Glutamatergic neuron (in vitro differentiated cells): Measurements from ENCODE around the gene KDM5B. TPM values are rescaled to one million over a fixed set of nuclear protein-coding genes. Genes with fewer than 3 reads are reported as not detected.

Experiments used
- DNase-seq: peaks from one replicate; pipeline ENCODE4 v3.0.0; 2022
- H3K27ac Mint-ChIP-seq: one replicate; pipeline ENCODE4 v1.8.0; 2020; ENCODE audit warnings: mild to moderate bottlenecking, mixed read lengths, inconsistent platforms; ENCODE audit not compliant: unreplicated experiment
- H3K27me3 Mint-ChIP-seq: one replicate; pipeline ENCODE4 v1.8.0; 2020; ENCODE audit warnings: mild to moderate bottlenecking, moderate library complexity, mixed read lengths, inconsistent platforms; ENCODE audit not compliant: unreplicated experiment
- H3K36me3 Mint-ChIP-seq: one replicate; pipeline ENCODE4 v1.8.0; 2020; ENCODE audit warnings: mild to moderate bottlenecking, mixed read lengths, inconsistent platforms; ENCODE audit not compliant: unreplicated experiment
- H3K4me1 Mint-ChIP-seq: one replicate; pipeline ENCODE4 v1.8.0; 2020; ENCODE audit warnings: mild to moderate bottlenecking, low read depth, mixed read lengths, inconsistent platforms; ENCODE audit not compliant: unreplicated experiment
- H3K4me3 Mint-ChIP-seq: one replicate; pipeline ENCODE4 v1.8.0; 2020; ENCODE audit warnings: mild to moderate bottlenecking, mixed read lengths, inconsistent platforms; ENCODE audit not compliant: unreplicated experiment
- H3K9me3 Mint-ChIP-seq: one replicate; pipeline ENCODE4 v1.8.0; 2020; ENCODE audit warnings: mild to moderate bottlenecking, moderate library complexity, mixed read lengths, inconsistent platforms; ENCODE audit not compliant: unreplicated experiment
- CTCF ChIP-seq: fragments of 200-600 bp; sonication (generic); IDR thresholded peaks from one replicate; pipeline ENCODE4 v1.5.0; 2021; ENCODE audit not compliant: partially characterized antibody, unreplicated experiment
- total RNA-seq: library from RNA; stranded (reverse); fragmentation: NEBNext Ultra II Directional; extraction: Animal tissue kit (Norgen Biotek cat#: 25700); gene quantifications from one replicate; pipeline ENCODE4 v1.2.1, GENCODE V29; 2021; ENCODE audit not compliant: unreplicated experiment

Gene KDM5B
- total RNA-seq, 1 donor from 2014 or later: 338 TPM

GRCh38 chr1:202682477-202682876 is 125.7 kb downstream of the KDM5B start:
- Mint-ChIP-seq H3K27ac (no peak overlapping the region), H3K9me3 (peaks cover 3% of the 10 kb centered on the region), H3K4me3 (no peak overlapping the region), H3K4me1 (peaks cover 26% of the 10 kb centered on the region), H3K36me3 (peaks cover 3% of the 10 kb centered on the region), H3K27me3 (peaks cover 2% of the 10 kb centered on the region)
- no peak for TF ChIP-seq CTCF
- no peak for DNase-seq

DNA sequence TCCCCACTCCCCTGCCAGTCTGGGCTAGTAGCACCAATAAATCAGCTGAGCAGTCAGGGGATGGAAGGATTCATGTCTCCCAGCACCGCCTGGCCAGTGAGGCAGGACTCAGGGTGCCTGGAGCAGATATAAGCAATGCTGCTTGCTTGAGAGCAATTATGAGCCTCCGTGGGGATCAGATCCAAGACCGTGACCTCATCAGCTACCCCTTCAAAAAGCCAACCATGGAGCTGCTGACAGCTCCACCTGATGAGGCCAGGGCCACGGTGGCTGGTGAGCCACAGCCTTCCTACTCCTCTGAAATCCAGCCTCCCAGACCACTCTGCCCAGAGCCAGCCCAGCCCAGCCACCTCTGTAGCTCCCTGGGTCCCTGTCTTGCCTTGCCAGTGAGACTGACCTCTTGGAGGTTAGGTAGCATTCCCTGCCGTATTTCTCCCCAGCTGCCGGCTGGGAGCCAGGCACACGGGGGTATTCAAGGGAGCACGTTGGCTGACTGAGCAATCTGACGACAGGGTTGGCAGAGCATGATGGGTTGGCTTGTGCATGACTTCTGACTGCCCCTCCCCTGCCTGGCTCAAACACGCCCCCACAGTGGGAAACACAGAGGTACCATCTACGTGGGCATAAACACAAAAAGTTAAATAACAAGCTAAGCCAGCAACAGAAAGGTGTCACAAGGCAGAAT is 126.3 kb downstream of the KDM5B start:
- no peak for DNase-seq
- peaks cover 3% of the 10 kb centered on the region for H3K9me3 Mint-ChIP-seq
- H3K27ac Mint-ChIP-seq: no peak overlapping the region
- H3K36me3 Mint-ChIP-seq: peaks cover 7% of the 10 kb centered on the region
- TF ChIP-seq CTCF: no peak
- peaks cover 2% of the 10 kb centered on the region for H3K27me3 Mint-ChIP-seq
- no peak overlapping the region for H3K4me3 Mint-ChIP-seq
- H3K4me1 Mint-ChIP-seq: peaks cover 21% of the 10 kb centered on the region

GRCh38 chr1:202680586-202681352 is 127.5 kb downstream of the KDM5B start:
- H3K9me3 Mint-ChIP-seq: no peaks in the 10 kb centered on the region

DNA sequence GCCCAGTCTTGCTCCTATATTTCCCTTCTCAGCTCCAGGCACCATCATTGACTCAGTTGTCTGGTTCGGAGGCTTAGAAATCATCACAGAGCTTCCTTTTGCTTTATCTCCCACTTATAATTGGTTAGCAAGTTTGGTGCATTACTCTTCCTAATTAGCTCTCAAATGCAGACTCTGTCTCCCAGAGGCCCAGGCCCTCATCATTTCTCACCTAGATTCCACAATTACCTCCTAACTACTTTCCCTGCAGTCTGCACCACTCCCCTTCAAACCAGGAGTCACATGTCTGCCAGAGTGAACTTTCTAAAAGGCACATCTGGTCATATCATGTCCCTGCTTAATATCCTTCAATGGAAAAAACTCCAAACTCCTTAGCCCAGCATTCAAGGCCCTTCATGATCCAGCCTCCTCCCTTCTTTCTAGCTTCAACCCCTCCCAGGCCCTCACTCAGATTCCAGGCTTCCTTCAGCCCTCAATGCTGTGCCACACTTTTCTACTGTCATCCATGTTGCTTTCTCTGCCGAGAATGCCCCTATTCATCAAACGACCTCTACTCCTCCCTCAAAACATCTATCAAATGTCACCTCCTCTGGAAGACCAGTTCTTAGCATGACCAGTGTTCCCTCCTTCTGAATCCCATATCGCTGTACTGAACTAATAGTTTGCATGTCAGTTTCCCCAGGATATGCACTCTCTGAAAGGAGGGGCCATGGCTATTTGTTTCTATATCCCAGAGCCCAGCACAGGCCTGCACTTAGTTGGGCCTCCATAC is 128.6 kb downstream of the KDM5B start:
- Mint-ChIP-seq H3K27ac (no peak overlapping the region), H3K4me1 (peaks cover 9% of the 10 kb centered on the region), H3K27me3 (no peaks in the 10 kb centered on the region), H3K4me3 (no peak overlapping the region), H3K36me3 (peaks cover 9% of the 10 kb centered on the region), H3K9me3 (no peaks in the 10 kb centered on the region)
- TF ChIP-seq CTCF: no peak
- no peak for DNase-seq

More at GRCh38 chr1:202680586-202681352, 127.5 kb downstream of the KDM5B start:
- Mint-ChIP-seq H3K4me1 (peaks cover 13% of the 10 kb centered on the region), H3K4me3 (no peak overlapping the region), H3K27ac (no peak overlapping the region), H3K27me3 (no peaks in the 10 kb centered on the region), H3K36me3 (peaks cover 9% of the 10 kb centered on the region)
- no peak for TF ChIP-seq CTCF
- DNase-seq: no peak
